Testis (tissue), 2 donors: Measurements from ENCODE around the gene SLC46A1.

ENCODE experiments used
- CTCF ChIP-seq, 3 experiments: fragments of 450-650 bp in 2 of 3; fragments of 200-600 bp in 1 of 3; sonication (generic) in 1 of 3; IDR thresholded peaks; one replicate each; pipeline ENCODE4 v1.5.1; 2016 to 2019; ENCODE audit warnings: antibody characterized with exemption in 3 of 3, mild to moderate bottlenecking in 2 of 3, moderate library complexity in 1 of 3
- POLR2A ChIP-seq: fragments of 450-650 bp; IDR thresholded peaks from one replicate; pipeline ENCODE4 v1.6.1; 2017; ENCODE audit warnings: antibody characterized with exemption, mild to moderate bottlenecking, moderate library complexity

GRCh38 chr17:28433721-28434120, 27.7 kb upstream of the SLC46A1 start:
- TF ChIP-seq CTCF (IDR thresholded peaks at IDR 0.05) (no peak), POLR2A (no peak)
